GM12875 (cell line): Measurements from ENCODE around the gene CARD11.

Source experiments
- H3K4me3 ChIP-seq: one replicate; pipeline ENCODE4 v1.5.1; 2011; ENCODE audit warnings: low read depth, low read length, control low read depth
- CTCF ChIP-seq: IDR thresholded peaks from 2 replicates; pipeline ENCODE4 v1.5.1; 2011; ENCODE audit warnings: low read depth, mild to moderate bottlenecking, control low read depth, inconsistent platforms, low read length, moderate library complexity, borderline replicate concordance; ENCODE audit not compliant: insufficient read depth

The CARD11 gene

DNA sequence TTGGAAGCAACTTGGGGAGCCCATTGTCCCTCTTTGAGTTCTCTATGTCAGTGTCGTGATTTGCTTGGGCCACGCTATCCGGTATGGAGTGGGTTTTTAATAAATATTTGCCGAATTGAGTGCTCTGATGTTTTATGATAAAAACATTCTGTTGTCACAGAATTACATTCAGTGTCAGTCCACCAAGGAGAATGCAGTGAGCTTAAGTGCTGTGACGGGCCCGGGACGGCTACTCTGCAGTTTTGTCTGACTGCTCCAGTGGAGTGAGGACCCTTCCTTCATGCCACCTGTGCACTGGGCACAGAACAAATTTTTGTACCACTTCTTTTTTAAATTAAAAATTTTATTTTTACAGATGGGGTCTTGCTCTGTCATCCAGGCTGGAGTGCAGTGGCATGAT, 76.0 kb downstream of the CARD11 start:
- H3K4me3 ChIP-seq = no peak overlapping the region
- no peak for TF ChIP-seq CTCF

DNA sequence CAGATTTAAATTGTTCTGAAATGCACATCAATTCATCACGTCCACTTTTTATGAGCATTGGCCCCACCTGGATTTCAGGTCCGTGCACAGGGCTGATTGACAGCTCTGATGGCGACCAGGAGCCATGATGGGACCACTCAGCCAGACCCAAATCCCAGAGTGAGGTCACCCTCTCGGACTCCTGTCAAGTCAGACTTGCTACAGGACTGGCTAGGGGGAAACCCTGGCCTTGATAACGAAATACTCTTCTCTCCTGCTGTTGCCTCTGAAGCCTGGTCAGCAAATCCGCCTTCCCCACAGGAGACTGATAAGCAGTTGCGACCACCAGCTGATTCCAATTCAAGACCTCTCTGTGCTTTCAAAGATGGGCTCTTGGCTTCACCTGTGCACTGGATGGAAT, 76.4 kb downstream of the CARD11 start:
- TF ChIP-seq CTCF = no peak
- no peak overlapping the region for H3K4me3 ChIP-seq

- no peak overlapping the region for H3K4me3 ChIP-seq
- TF ChIP-seq CTCF = no peak
These were observed 77.1 kb downstream of the CARD11 start for GRCh38 chr7:2966466-2967078.

GRCh38 chr7:2965745-2966270, 77.9 kb downstream of the CARD11 start:
- no peak overlapping the region for H3K4me3 ChIP-seq
- no peak for TF ChIP-seq CTCF

GRCh38 chr7:2965301-2965700, 78.4 kb downstream of the CARD11 start:
- TF ChIP-seq CTCF = no peak
- H3K4me3 ChIP-seq = no peak overlapping the region

DNA sequence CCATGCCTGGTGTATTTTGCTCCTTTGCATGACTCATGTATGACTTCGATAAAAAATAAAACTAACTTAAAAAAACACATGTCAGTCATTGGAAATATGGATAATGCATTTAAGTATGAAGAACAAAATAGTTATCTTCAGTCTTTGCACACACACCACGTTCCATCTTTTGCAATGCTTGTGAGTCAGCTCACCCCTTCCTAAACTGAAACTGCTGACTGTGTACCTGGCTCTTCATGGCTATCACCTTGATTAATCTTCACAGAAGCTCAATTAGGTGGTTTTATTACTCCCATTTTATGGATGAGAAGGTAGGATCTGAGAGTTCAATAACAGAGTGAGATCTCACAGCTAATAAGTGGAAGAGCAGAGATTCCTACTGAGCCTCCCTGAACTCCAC, 79.5 kb downstream of the CARD11 start:
- H3K4me3 ChIP-seq = no peak overlapping the region
- no peak for TF ChIP-seq CTCF

- no peak overlapping the region for H3K4me3 ChIP-seq
- TF ChIP-seq CTCF = no peak
These were observed 80.8 kb downstream of the CARD11 start for GRCh38 chr7:2962865-2963264.
